Epithelial cell of prostate (primary cell): ENCODE measurements around the gene REEP5.

Experiments
- DNase-seq: peaks from one replicate; pipeline ENCODE4 v3.0.0-alpha.2; 2011; ENCODE audit warnings: low read depth, low spot score
- H3K27ac ChIP-seq: fragments of 450-650 bp; 2 replicates; pipeline ENCODE4 v1.5.1; 2017; ENCODE audit warnings: mild to moderate bottlenecking

Gene REEP5

GRCh38 chr5:112854651-112855050, 67.4 kb downstream of the REEP5 start:
- no peak overlapping the region for H3K27ac ChIP-seq
- DNase-seq = no peak

GRCh38 chr5:112849912-112850311, 72.1 kb downstream of the REEP5 start:
- H3K27ac ChIP-seq = no peak overlapping the region
- DNase-seq = no peak

- H3K27ac ChIP-seq = no peak overlapping the region
- peak; percentile 16 for DNase-seq
Measured at GRCh38 chr5:112848116-112848811, 73.8 kb downstream of the REEP5 start.

- no peak for DNase-seq
- H3K27ac ChIP-seq = no peak overlapping the region
Measured at GRCh38 chr5:112847306-112847705, 74.7 kb downstream of the REEP5 start.

GRCh38 chr5:112846556-112846955, 75.5 kb downstream of the REEP5 start:
- no peak overlapping the region for H3K27ac ChIP-seq
- DNase-seq = no peak

- no peak overlapping the region for H3K27ac ChIP-seq
- no peak for DNase-seq
Measured at GRCh38 chr5:112844489-112844888, 77.5 kb downstream of the REEP5 start.

- DNase-seq = no peak
- no peak overlapping the region for H3K27ac ChIP-seq
Measured at GRCh38 chr5:112833971-112834370, 88.1 kb downstream of the REEP5 start.

GRCh38 chr5:112830378-112830777, 91.6 kb downstream of the REEP5 start:
- no peak for DNase-seq
- no peak overlapping the region for H3K27ac ChIP-seq
